ENCODE data around the gene CDK5R1. TPM values are rescaled to one million over a fixed set of nuclear protein-coding genes. Genes with fewer than 3 reads are reported as not detected.

Gene CDK5R1
- total and polyA plus RNA-seq, 8 donors, result 0.37 to 2.6 (median 1.8) TPM; not detected in 2

GRCh38 chr17:32533296-32533695 is 46.5 kb downstream of the CDK5R1 start:
- WGBS, 5 donors, result 87 to 95% (median 92%) methylated on average over 3 of the region's 3 CpGs
- Histone ChIP-seq H3K9me3 (no peaks in the 10 kb centered on the region), H3K4me1 (no peaks in the 10 kb centered on the region), H3K4me3 (no peak overlapping the region), H3K27ac (no peak overlapping the region), H3K27me3 (no peaks in the 10 kb centered on the region), H3K36me3 (peaks cover 0 to 13% (median 0%) of the 10 kb centered on the region in 4 donors)
- no peak for DNase-seq
- TF ChIP-seq EP300 (IDR thresholded peaks at IDR 0.05) (no peak), POLR2AphosphoS5 (IDR thresholded peaks at IDR 0.05) (no peak), POLR2A (IDR thresholded peaks at IDR 0.05) (no peak), CTCF (IDR thresholded peaks at IDR 0.05) (no peak)
- intact Hi-C loops (cut with DNase I; ENCODE audit: low total_unique reads), result no loop called here

- 65 to 72% (median 67%) methylated on average over 8 of the region's 8 CpGs for WGBS, 5 donors
- DNase-seq, result no peak
- intact Hi-C loops (cut with DNase I; ENCODE audit: low total_unique reads), result no loop called here
Observed at GRCh38 chr17:32536736-32537643, 50.2 kb downstream of the CDK5R1 start.

More at GRCh38 chr17:32536736-32537643, 50.2 kb downstream of the CDK5R1 start:
- Histone ChIP-seq H3K4me3 (no peak overlapping the region), H3K9me3 (no peaks in the 10 kb centered on the region), H3K36me3 (peaks cover 0 to 3% (median 0%) of the 10 kb centered on the region in 4 donors), H3K27me3 (no peaks in the 10 kb centered on the region), H3K4me1 (peaks cover 0 to 4% (median 1%) of the 10 kb centered on the region in 4 donors), H3K27ac (no peak overlapping the region)
- TF ChIP-seq POLR2AphosphoS5 (IDR thresholded peaks at IDR 0.05), result no peak

Small RNAs within 50 kb of the gene (small RNA-seq; reads per million reads assigned to genes)
- 0 reads per million in 4 donors for gene RF00019

Other genes starting within 250 kb of the CDK5R1 start
- 10 to 100 TPM in 1 of 5 donors, 1 to 10 TPM in 2, not detected in 2; 2.0 to 15.2 (median 8.0) TPM for gene RHBDL3, start 221.2 kb upstream of the CDK5R1 start, total RNA-seq
- 1 to 10 TPM in 1 of 3 donors, under 1 TPM in 2; 0.31 to 1.5 (median 0.88) TPM for gene RHBDL3, start 221.2 kb upstream of the CDK5R1 start, polyA plus RNA-seq
- gene C17orf75, start 144.8 kb upstream of the CDK5R1 start, total RNA-seq, result 10 to 100 TPM in 4 of 5 donors, 1 to 10 TPM in 1; 7.5 to 48.0 (median 26.8) TPM
- 10 to 100 TPM; 11.0 to 14.1 (median 11.2) TPM for gene C17orf75, start 144.8 kb upstream of the CDK5R1 start, polyA plus RNA-seq
- 100 to 1,000 TPM; 104 to 800 (median 220) TPM for gene ZNF207, start 136.8 kb upstream of the CDK5R1 start, total RNA-seq
- gene ZNF207, start 136.8 kb upstream of the CDK5R1 start, polyA plus RNA-seq, result 10 to 100 TPM; 46.8 to 72.2 (median 47.7) TPM
- gene PSMD11, start 42.5 kb upstream of the CDK5R1 start, total RNA-seq, result 100 to 1,000 TPM in 1 of 5 donors, 10 to 100 TPM in 4; 21.0 to 131 (median 36.5) TPM
- gene PSMD11, start 42.5 kb upstream of the CDK5R1 start, polyA plus RNA-seq, result 10 to 100 TPM; 29.6 to 30.4 (median 30.1) TPM

Measured in stomach (tissue), 9 donors.